SKM-1 treated with dmso at 0.1 percent for 144 hours (cell line): Measurements from ENCODE around the gene UBE3A.
"Not testable (repeated sequence)": the region's sequence is repeated elsewhere in the genome, so short reads cannot be mapped to it uniquely, and the experiment has no call there.

Experiments
- DNase-seq: peaks from one replicate; lab custom pipeline; 2025; ENCODE audit not compliant: unreplicated experiment; lab: John Stamatoyannopoulos, UW

The UBE3A gene

DNA sequence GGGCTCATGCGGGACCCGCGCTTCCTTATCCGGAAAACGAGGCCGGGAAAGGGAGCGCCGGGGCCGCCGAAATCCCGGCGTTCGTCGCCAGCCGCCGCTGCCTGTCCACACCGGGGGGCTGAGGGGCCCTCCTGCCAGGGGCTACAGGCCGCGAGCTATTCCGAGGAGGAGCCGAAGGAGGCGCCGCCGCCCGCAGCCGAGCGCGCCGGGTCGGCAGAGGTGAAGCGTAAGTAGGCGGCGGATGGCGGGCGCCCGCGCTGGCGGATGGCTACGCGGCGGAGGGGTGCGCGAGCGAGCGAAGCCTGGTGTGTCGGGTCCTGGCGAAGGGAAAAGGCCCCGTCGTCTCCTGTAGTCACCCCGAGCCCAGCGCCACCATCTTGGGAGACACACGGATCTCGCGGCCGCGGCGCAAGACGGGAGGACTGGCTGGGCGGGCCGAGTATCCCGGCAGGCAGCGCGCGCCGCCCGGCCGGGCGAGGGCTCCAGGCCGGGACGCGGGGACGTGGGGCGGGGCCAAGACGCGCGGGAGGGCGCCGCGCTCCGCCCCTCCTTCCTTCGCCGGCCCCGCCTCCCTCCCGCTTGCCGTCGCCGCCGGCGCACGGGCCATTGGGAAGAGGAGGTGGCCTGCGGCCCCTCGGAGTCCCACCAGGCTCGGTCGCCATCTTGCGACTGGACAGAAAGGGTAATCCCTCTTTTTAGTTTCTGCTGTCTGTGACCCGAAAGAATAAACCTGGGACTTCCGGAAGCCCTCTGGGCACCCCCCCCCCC lies at the start of gene UBE3A:
Gene UBE3A (minus strand): TSS at position 424 of the 768 bp plus-strand sequence. CDS start 29,917 bp downstream, outside the sequence.
- DNase-seq, result peak; percentile 94

GRCh38 chr15:25487226-25487884 lies 48.5 kb upstream of the UBE3A start:
- DNase-seq, result no peak

GRCh38 chr15:25486051-25486450 lies 47.2 kb upstream of the UBE3A start:
- no peak for DNase-seq

- DNase-seq, result no peak
These were observed 42.5 kb upstream of the UBE3A start for GRCh38 chr15:25481208-25481859.

GRCh38 chr15:25478313-25478712 lies 39.5 kb upstream of the UBE3A start:
- DNase-seq, result no peak

- no peak for DNase-seq
These were observed 39.0 kb upstream of the UBE3A start for GRCh38 chr15:25477816-25478215.

DNA sequence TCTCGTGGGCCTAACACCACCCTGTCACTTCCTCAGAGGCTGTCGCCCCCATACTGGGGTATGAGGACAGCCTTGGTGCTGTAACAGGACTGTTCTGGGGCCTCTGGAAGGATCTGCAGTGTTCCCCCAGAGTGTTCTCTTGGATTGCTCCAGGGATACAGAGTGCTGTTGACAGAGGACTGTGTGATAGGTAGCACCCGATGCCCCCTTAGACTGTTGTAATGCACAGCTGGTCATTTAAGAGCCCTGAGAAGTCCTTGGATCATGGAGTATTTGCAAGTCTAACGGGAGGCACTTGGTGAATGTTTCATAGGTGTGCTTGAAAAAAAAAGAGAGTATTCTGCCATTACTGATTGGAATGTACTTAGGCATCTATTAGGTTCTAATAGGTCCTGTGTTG lies 35.4 kb upstream of the UBE3A start:
- no peak for DNase-seq

GRCh38 chr15:25470230-25470629 lies 31.4 kb upstream of the UBE3A start:
- DNase-seq, result no peak

GRCh38 chr15:25469377-25469776 lies 30.6 kb upstream of the UBE3A start:
- no peak for DNase-seq

DNA sequence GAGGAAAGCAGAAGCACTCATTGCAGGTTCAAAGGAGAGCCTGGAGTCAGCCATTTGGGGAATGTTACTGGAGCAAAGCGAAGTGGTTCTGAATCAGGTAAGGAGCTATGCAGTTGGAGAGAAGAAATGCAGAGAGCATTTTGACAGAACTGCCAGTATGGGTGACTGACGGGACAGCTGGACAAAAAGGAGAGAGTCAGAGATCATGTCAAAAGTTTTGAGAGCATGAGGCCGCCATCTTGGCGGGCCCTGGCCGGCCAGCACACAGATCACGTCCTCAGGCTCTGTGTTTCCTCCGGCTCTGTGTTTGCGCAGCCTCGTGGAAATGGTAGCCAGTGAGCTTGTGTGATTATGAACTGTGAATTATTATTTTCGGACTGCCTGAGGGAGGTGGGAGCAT lies 29.8 kb upstream of the UBE3A start:
- DNase-seq, result no peak

DNA sequence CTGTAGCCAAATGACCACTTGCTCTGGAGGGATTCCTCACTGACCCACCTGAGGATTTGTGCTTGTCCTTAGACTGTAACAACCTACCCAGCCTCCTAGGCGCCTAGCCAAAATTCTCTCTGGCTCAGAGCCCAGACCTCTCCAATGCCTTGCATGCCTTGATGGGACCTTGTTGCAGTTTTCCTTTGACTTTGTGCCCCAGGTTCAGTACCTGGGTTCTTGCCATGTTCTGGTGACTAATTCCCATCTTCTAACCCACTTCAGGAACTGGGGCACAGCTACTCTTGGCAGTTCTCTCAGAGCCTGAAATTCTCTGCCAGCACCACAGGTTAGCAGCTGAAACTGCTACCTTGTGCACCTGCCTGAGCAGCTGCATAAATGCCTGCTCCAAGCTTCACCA lies 27.0 kb upstream of the UBE3A start:
- DNase-seq, result no peak

GRCh38 chr15:25464784-25465183 lies 26.0 kb upstream of the UBE3A start:
- DNase-seq, result no peak

- DNase-seq, result no peak
These were observed 25.6 kb upstream of the UBE3A start for GRCh38 chr15:25464383-25464782.

GRCh38 chr15:25456196-25456595 lies 17.4 kb upstream of the UBE3A start:
- no peak for DNase-seq

DNA sequence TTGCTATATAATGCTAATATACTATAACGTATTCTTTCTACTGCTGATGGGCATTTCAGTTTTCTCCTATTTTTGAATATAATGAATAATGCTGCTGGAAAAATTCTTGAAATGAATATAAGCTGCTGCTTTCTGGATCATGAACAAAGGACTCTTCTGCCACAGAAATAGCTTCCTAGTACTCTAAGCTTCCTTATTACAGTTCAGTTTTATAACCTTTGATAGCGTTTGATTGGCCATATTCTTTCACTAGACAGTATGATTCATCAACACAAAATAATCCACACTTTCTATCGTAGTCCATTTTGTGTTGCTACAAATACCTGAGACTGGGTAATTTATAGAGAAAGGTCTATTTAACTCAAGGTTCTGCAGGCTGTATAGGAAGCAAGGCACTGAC lies 16.4 kb upstream of the UBE3A start:
- no peak for DNase-seq

DNA sequence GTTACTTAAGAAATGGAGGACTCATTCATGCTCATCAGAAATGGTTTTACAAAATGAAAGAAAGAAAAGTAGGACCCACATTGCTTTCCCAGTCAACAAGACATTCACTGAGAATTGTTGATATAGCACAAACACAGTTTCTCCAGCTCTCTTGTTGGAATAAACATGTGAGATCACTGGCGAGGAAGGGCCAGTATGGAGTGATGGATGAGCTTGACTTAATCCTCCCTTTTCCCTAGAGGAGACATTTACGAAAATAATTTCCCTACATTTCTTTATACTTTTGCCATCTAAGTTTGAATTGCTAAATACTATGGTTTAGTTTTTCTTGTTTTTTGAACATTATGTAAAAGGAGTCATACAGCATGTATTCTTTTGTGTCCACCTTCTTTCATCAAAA lies 15.9 kb upstream of the UBE3A start:
- DNase-seq, result no peak

- not testable (repeated sequence) for DNase-seq
These were observed 14.4 kb upstream of the UBE3A start for GRCh38 chr15:25453246-25453645.

DNA sequence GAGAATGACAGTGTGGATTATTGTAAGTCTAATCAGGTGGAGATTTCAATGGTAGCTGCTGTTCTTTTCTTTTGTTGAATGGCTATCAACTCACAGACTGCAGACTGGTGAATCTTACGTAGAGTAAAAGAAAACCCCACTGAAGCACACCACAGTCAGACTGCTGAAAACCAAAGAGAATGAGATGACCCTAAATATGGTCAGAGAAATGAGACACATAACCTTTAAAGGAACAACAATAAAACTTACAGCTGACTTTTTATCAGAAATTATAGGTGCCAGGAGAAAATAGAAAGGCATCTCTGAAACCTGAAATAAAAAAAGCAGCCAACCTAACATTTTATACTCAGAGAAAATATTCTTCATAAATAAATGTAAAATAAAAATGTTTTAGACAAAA lies 12.7 kb upstream of the UBE3A start:
- no peak for DNase-seq

DNA sequence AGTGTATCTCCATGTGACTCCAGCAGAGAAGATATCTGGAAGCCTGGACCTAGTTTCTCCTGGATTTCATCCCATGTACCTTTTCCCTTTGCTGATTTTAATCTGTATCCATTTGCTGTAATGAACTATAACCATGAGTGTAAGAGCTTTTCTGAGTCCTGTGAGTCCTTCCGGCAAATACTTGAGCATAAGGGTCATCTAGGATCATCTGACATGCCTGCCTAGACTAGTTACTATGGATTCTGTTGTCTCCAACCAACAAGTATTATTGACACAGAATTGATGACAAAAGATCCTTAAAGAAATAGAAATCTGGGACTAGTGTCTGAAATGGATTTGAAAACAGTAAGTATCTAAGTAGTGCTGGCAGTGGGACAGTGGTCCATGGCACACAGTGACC lies 11.3 kb upstream of the UBE3A start:
- no peak for DNase-seq

GRCh38 chr15:25446076-25446475 lies 7.3 kb upstream of the UBE3A start:
- DNase-seq, result no peak

- DNase-seq, result no peak
These were observed 6.6 kb upstream of the UBE3A start for GRCh38 chr15:25445412-25445811.

GRCh38 chr15:25441111-25441510 lies 2.3 kb upstream of the UBE3A start:
- DNase-seq, result no peak
